Measurements from ENCODE around the gene RBFA. TPM values are rescaled to one million over a fixed set of nuclear protein-coding genes. Genes with fewer than 3 reads are reported as not detected.

Gene RBFA
- total RNA-seq, 4 donors from 2014 or later, result 18.2 to 54.7 (median 30.8) TPM

DNA sequence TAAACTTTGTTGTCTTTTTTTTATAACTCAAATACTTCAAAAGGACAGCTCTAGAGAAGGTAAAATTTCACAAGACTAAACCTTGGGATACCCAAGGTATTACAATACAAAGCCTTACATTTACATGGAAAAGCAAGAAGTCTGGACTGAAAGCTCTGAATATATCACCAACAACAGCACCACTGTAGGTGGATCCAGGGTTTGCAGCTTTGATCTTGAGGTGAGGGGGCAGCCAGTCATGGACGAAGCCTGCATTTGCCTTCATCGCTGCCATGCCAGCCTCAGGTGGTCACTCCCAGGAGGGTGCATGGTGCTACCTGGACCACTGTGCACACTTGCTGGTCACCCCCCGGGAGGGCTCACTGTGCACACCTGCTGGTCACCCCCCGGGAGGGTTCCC lies 36.6 kb downstream of the RBFA start:
- H3K27ac ChIP-seq, result no peak overlapping the region
- H3K4me1 ChIP-seq, result no peaks in the 10 kb centered on the region
- H3K36me3 ChIP-seq, result no peaks in the 10 kb centered on the region
- no peak overlapping the region for H3K4me3 ChIP-seq
- DNase-seq, result no peak
- no peaks in the 10 kb centered on the region for H3K9me3 ChIP-seq
- intact Hi-C loops (cut with DNase I; ENCODE audit: low total_unique reads), result no loop called here
- no peaks in the 10 kb centered on the region for H3K27me3 ChIP-seq
- TF ChIP-seq POLR2A (IDR thresholded peaks at IDR 0.05), result no peak
- no peak for TF ChIP-seq CTCF (IDR thresholded peaks at IDR 0.05)

DNA sequence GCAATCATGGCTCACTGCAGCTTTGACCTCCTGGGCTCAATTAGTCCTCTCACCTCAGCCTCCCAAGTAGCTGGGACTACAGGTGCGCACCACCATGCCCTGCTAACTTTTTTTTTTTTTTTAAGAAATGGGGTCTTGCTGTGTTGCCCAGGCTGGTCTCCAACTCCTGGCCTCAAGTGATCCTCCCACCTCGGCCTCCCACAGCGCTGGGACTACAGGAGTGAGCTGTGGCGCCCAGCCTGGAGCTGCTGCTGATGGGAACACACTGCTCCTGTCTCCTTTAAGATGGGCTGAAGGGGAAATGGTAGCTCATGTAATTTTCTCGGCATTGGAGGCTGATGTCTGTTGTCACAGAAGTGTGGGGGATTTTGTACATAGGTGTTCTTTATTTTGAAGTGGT lies 39.9 kb downstream of the RBFA start:
- Histone ChIP-seq H3K4me1 (no peaks in the 10 kb centered on the region), H3K27me3 (no peaks in the 10 kb centered on the region), H3K36me3 (no peaks in the 10 kb centered on the region), H3K4me3 (no peak overlapping the region), H3K27ac (no peak overlapping the region), H3K9me3 (no peaks in the 10 kb centered on the region)
- intact Hi-C loops (cut with DNase I; ENCODE audit: low total_unique reads), result no loop called here
- no peak for DNase-seq
- no peak for TF ChIP-seq POLR2A (IDR thresholded peaks at IDR 0.05)
- TF ChIP-seq CTCF (IDR thresholded peaks at IDR 0.05), result no peak

DNA sequence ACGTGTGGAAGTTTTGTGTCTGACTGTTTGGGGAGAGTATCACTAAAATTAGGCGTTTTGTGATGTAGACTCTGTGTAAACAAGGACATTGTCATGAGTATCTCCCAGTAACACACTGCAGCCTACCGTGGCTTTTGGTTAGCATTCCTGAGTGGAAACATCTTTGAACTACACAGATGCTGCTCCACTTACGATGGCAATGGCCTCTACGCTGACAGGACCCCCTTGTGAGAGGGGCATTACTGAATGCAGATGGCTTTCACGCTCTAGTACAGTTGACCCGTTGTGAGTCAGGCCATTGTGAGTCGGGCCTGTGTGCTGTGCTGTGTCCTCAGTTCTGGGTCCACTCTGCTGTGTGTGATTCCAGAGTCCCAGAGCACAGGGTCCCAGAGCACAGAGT lies 40.5 kb downstream of the RBFA start:
- TF ChIP-seq POLR2A (IDR thresholded peaks at IDR 0.05), result no peak
- TF ChIP-seq CTCF (IDR thresholded peaks at IDR 0.05), result no peak
- no peak overlapping the region for H3K27ac ChIP-seq
- intact Hi-C loops (cut with DNase I; ENCODE audit: low total_unique reads), result no loop called here
- no peaks in the 10 kb centered on the region for H3K36me3 ChIP-seq
- no peaks in the 10 kb centered on the region for H3K27me3 ChIP-seq
- no peak overlapping the region for H3K4me3 ChIP-seq
- H3K9me3 ChIP-seq, result no peaks in the 10 kb centered on the region
- H3K4me1 ChIP-seq, result no peaks in the 10 kb centered on the region
- DNase-seq, result no peak

GRCh38 chr18:80075940-80076339 lies 41.7 kb downstream of the RBFA start:
- intact Hi-C loops (cut with DNase I; ENCODE audit: low total_unique reads), result no loop called here
- Histone ChIP-seq H3K9me3 (no peaks in the 10 kb centered on the region), H3K27ac (no peak overlapping the region), H3K4me3 (no peak overlapping the region), H3K4me1 (no peaks in the 10 kb centered on the region), H3K27me3 (no peaks in the 10 kb centered on the region), H3K36me3 (no peaks in the 10 kb centered on the region)
- TF ChIP-seq POLR2A (IDR thresholded peaks at IDR 0.05) (no peak), CTCF (IDR thresholded peaks at IDR 0.05) (no peak)
- DNase-seq, result no peak

DNA sequence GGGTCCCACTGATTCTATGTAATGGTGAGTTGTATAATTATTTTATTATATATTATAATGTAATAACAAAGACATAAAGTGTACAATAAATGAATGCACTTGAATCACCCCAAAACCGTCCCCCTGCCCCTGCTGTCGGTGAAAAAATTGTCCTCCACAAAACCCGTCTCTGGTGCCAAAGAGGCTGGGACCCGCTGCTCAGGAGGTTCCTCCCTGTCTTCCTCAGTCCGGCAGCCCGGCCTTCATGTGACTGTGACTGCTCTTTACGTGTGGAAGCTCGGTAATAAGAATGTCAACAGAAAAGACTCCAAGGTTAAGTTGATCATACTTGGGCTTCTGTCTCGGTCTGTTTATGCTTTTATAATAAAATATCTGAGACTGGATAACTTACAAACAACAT lies 42.1 kb downstream of the RBFA start:
- no peaks in the 10 kb centered on the region for H3K27me3 ChIP-seq
- H3K9me3 ChIP-seq, result no peaks in the 10 kb centered on the region
- no peak overlapping the region for H3K27ac ChIP-seq
- no peaks in the 10 kb centered on the region for H3K36me3 ChIP-seq
- H3K4me3 ChIP-seq, result no peak overlapping the region
- TF ChIP-seq CTCF (IDR thresholded peaks at IDR 0.05), result no peak
- TF ChIP-seq POLR2A (IDR thresholded peaks at IDR 0.05), result no peak
- DNase-seq, result no peak
- no peaks in the 10 kb centered on the region for H3K4me1 ChIP-seq
- intact Hi-C loops (cut with DNase I; ENCODE audit: low total_unique reads), result no loop called here

Measured in uterus (tissue), 4 donors.